Gastrocnemius medialis (tissue), 4 donors: Measurements from ENCODE around the gene NEK11. TPM values are rescaled to one million over a fixed set of nuclear protein-coding genes. Genes with fewer than 3 reads are reported as not detected.
A peak's percentile ranks its signal among the peaks of the same experiment; 100 is the strongest.

ENCODE experiments used
- ATAC-seq, 2 donors: fragments of 150-250 bp; one replicate each; pipeline ENCODE4 v1.9.1; 2016
- DNase-seq, 2 donors: peaks; one replicate each; pipeline ENCODE4 v3.0.0-alpha.2; 2019
- H3K27ac ChIP-seq, 4 donors: fragments of 200-600 bp; sonication (generic); 1 replicate in 1 of 4; 2 replicates in 3 of 4; pipeline ENCODE4 v1.5.1; 2016 to 2018; ENCODE audit warnings: mild to moderate bottlenecking in 2 of 4, moderate library complexity in 1 of 4
- H3K27me3 ChIP-seq, 3 donors: fragments of 200-600 bp; sonication (generic) in 2 of 3; 1 replicate in 1 of 3; 2 replicates in 2 of 3; pipeline versions ENCODE4 v1.5.1 to v1.6.0; 2016 to 2019; ENCODE audit warnings: mild to moderate bottlenecking in 1 of 3, moderate library complexity in 1 of 3
- H3K36me3 ChIP-seq, 2 donors: fragments of 200-600 bp; sonication (generic) in 1 of 2; one replicate each; pipeline ENCODE4 v1.5.1; 2017 to 2018
- H3K4me1 ChIP-seq, 2 donors: fragments of 200-600 bp; sonication (generic) in 1 of 2; one replicate each; pipeline ENCODE4 v1.5.1; 2016 to 2017; ENCODE audit warnings: mild to moderate bottlenecking in 2 of 2
- H3K4me3 ChIP-seq, 4 donors: fragments of 200-600 bp; sonication (generic) in 3 of 4; 1 replicate in 1 of 4; 2 replicates in 3 of 4; pipeline ENCODE4 v1.5.1; 2016 to 2019; ENCODE audit warnings: mild to moderate bottlenecking in 2 of 4
- H3K9me3 ChIP-seq, 3 donors: fragments of 200-600 bp; sonication (generic) in 2 of 3; 1 replicate in 1 of 3; 2 replicates in 2 of 3; pipeline ENCODE4 v1.5.1; 2016 to 2019
- CTCF ChIP-seq, 5 experiments: fragments of 450-650 bp in 3 of 5; fragments of 200-600 bp in 2 of 5; sonication (generic) in 2 of 5; IDR thresholded peaks in 4 of 5; conservative IDR thresholded peaks in 1 of 5; 1 replicate in 4 of 5; 2 replicates in 1 of 5; pipeline ENCODE4 v1.5.1; 2016 to 2019; ENCODE audit warnings: antibody characterized with exemption in 5 of 5, mild to moderate bottlenecking in 3 of 5, moderate library complexity in 3 of 5
- POLR2A ChIP-seq, 2 donors: fragments of 450-650 bp; IDR thresholded peaks; one replicate each; pipeline ENCODE4 v1.6.1; 2017; ENCODE audit warnings: antibody characterized with exemption in 2 of 2, mild to moderate bottlenecking in 2 of 2, moderate library complexity in 2 of 2
- in situ Hi-C, 4 donors: fragments of 200-750 bp; cut with MboI; loops; one replicate each; pipeline versions ENCODE4 v1.15.0 to v1.8.0; 2017; ENCODE audit warnings: low sequenced_read_pairs in 4 of 4
- intact Hi-C: fragments of 100-400 bp; cut with DNase I; formaldehyde crosslinking; loops from one replicate; pipeline ENCODE4 v1.15.1; 2023; ENCODE audit warnings: low total_unique reads
- total RNA-seq, 4 donors: library from RNA; depleted of rRNA; stranded (reverse); fragments of >200 nt; gene quantifications; one replicate each; pipeline versions ENCODE4 v1.1.0 to v1.2.3, GENCODE V29; 2016

Gene NEK11
- total RNA-seq, 4 donors from 2014 or later: 2.1 to 5.2 (median 2.5) TPM

GRCh38 chr3:131386429-131387165, 359.9 kb downstream of the NEK11 start:
- DNase-seq (peak; percentile 51 to 70), ATAC-seq (peak; percentile 50 to 57)
- intact Hi-C loops (loop anchor here (10.0 kb wide), 1 partner anchor 492 kb away; the partner anchor contains the start of gene ATP2C1), in situ Hi-C loops (no loop called here)
- Histone ChIP-seq H3K27me3 (no peaks in the 10 kb centered on the region), H3K36me3 (peaks cover 0 to 20% of the 10 kb centered on the region in 2 donors), H3K4me3 (no peak overlapping the region), H3K27ac (peak overlapping the region; percentile 48 to 69 (median 61)), H3K9me3 (no peaks in the 10 kb centered on the region), H3K4me1 (peaks cover 28 to 40% of the 10 kb centered on the region in 2 donors)
- TF ChIP-seq CTCF (IDR thresholded peaks at IDR 0.05 in 4 of 5, conservative IDR thresholded peaks at IDR 0.05 in 1 of 5) (no peak), POLR2A (IDR thresholded peaks at IDR 0.05) (no peak)

- in situ Hi-C loops: no loop called here
- Histone ChIP-seq H3K27ac (peak overlapping the region; percentile 48 to 69 (median 61)), H3K9me3 (no peaks in the 10 kb centered on the region), H3K36me3 (peaks cover 0 to 20% of the 10 kb centered on the region in 2 donors), H3K4me1 (peaks cover 18 to 32% of the 10 kb centered on the region in 2 donors), H3K4me3 (no peak overlapping the region), H3K27me3 (no peaks in the 10 kb centered on the region)
- no peak for TF ChIP-seq POLR2A (IDR thresholded peaks at IDR 0.05)
- no peak for TF ChIP-seq CTCF (IDR thresholded peaks at IDR 0.05 in 4 of 5, conservative IDR thresholded peaks at IDR 0.05 in 1 of 5)
- intact Hi-C loops: loop anchor here (10.0 kb wide), 1 partner anchor 493 kb away; the partner anchor contains the start of gene ATP2C1
- no peak for DNase-seq
- ATAC-seq: no peak
Observed at GRCh38 chr3:131387796-131388489, 361.3 kb downstream of the NEK11 start.

- Histone ChIP-seq H3K9me3 (no peaks in the 10 kb centered on the region), H3K36me3 (peaks cover 0 to 18% of the 10 kb centered on the region in 2 donors), H3K27ac (peak overlapping the region in 3 of 4 donors; percentile 7 to 69 (median 68)), H3K4me3 (no peak overlapping the region), H3K4me1 (peaks cover 16 to 31% of the 10 kb centered on the region in 2 donors), H3K27me3 (no peaks in the 10 kb centered on the region)
- DNase-seq (no peak), ATAC-seq (no peak)
- TF ChIP-seq CTCF (IDR thresholded peaks at IDR 0.05 in 4 of 5, conservative IDR thresholded peaks at IDR 0.05 in 1 of 5) (no peak), POLR2A (IDR thresholded peaks at IDR 0.05) (no peak)
- intact Hi-C loops (loop anchor here (10.0 kb wide), 1 partner anchor 494 kb away; the partner anchor contains the start of gene ATP2C1), in situ Hi-C loops (no loop called here)
Observed at GRCh38 chr3:131388490-131388799, 361.8 kb downstream of the NEK11 start.

GRCh38 chr3:131390331-131390730, 363.7 kb downstream of the NEK11 start:
- no peak for ATAC-seq
- no peak for TF ChIP-seq CTCF (IDR thresholded peaks at IDR 0.05 in 4 of 5, conservative IDR thresholded peaks at IDR 0.05 in 1 of 5)
- no peak for TF ChIP-seq POLR2A (IDR thresholded peaks at IDR 0.05)
- Histone ChIP-seq H3K36me3 (peaks cover 0 to 7% of the 10 kb centered on the region in 2 donors), H3K4me1 (peaks cover 6 to 17% of the 10 kb centered on the region in 2 donors), H3K27ac (no peak overlapping the region), H3K4me3 (no peak overlapping the region), H3K9me3 (no peaks in the 10 kb centered on the region), H3K27me3 (no peaks in the 10 kb centered on the region)
- in situ Hi-C loops: no loop called here
- intact Hi-C loops: no loop called here
- no peak for DNase-seq
